WTC11 (cell line): Measurements from ENCODE around the gene NEK7. TPM values are rescaled to one million over a fixed set of nuclear protein-coding genes. Genes with fewer than 3 reads are reported as not detected.

Experiments used
- ATAC-seq: fragments of 200-7000 bp; cut with Tn5 transposase; 2 replicates; pipeline ENCODE4 v1.10.0; 2021; ENCODE audit warnings: mild to moderate bottlenecking, moderate library complexity
- CTCF ChIA-PET: fragments of 300-600 bp; sonication (Branson Sonifier 250); formaldehyde crosslinking; loops from one replicate; lab custom pipeline; 2021; ENCODE audit warnings: antibody characterized with exemption; lab: Charles Lee
- POLR2A ChIA-PET: fragments of 350-600 bp; sonication (Branson Sonifier 250); formaldehyde crosslinking; loops from one replicate; lab custom pipeline; 2021; ENCODE audit warnings: antibody characterized with exemption; lab: Charles Lee
- DNase-seq: peaks from one replicate; pipeline ENCODE4 v3.0.0; 2021; ENCODE audit warnings: low spot score
- H3K27ac Mint-ChIP-seq: 2 replicates; pipeline ENCODE4 v1.8.0; 2021; ENCODE audit warnings: mixed read lengths
- H3K27me3 Mint-ChIP-seq: 2 replicates; pipeline ENCODE4 v1.8.0; 2021; ENCODE audit warnings: low read depth, mild to moderate bottlenecking, moderate library complexity, mixed read lengths
- H3K36me3 Mint-ChIP-seq: 2 replicates; pipeline ENCODE4 v1.8.0; 2021; ENCODE audit warnings: mixed read lengths
- H3K4me1 Mint-ChIP-seq: 2 replicates; pipeline ENCODE4 v1.8.0; 2022; ENCODE audit warnings: mixed read lengths
- H3K4me3 Mint-ChIP-seq: 2 replicates; pipeline ENCODE4 v1.8.0; 2021; ENCODE audit warnings: mild to moderate bottlenecking, moderate library complexity, mixed read lengths
- H3K9me3 Mint-ChIP-seq: 2 replicates; pipeline ENCODE4 v1.8.0; 2021; ENCODE audit warnings: mixed read lengths
- ATF1 ChIP-seq: sonication (generic); formaldehyde crosslinking; IDR thresholded peaks from 2 replicates; pipeline ENCODE4 v1.8.1; 2023; ENCODE audit warnings: mild to moderate bottlenecking, moderate library complexity, missing genetic modification reagents
- ESRRA ChIP-seq: sonication (generic); formaldehyde crosslinking; IDR thresholded peaks from 2 replicates; pipeline ENCODE4 v1.8.1; 2022; ENCODE audit warnings: mild to moderate bottlenecking, missing genetic modification reagents, borderline replicate concordance
- KAT7 ChIP-seq: sonication (generic); formaldehyde crosslinking; IDR thresholded peaks from 2 replicates; pipeline ENCODE4 v1.8.1; 2023; ENCODE audit warnings: missing genetic modification reagents, mild to moderate bottlenecking, borderline replicate concordance
- NFATC4 ChIP-seq: fragments of 250-450 bp; sonication (Bioruptor Pico); IDR thresholded peaks from 2 replicates; pipeline ENCODE4 v1.9.0; 2021; ENCODE audit warnings: mild to moderate bottlenecking
- NR2C2 ChIP-seq: sonication (generic); formaldehyde crosslinking; IDR thresholded peaks from 2 replicates; pipeline ENCODE4 v1.8.0; 2022; ENCODE audit warnings: mild to moderate bottlenecking, missing genetic modification reagents
- RELA ChIP-seq: sonication (generic); formaldehyde crosslinking; IDR thresholded peaks from 2 replicates; pipeline ENCODE4 v1.8.1; 2022; ENCODE audit warnings: missing genetic modification reagents, mild to moderate bottlenecking, borderline replicate concordance
- SOX15 ChIP-seq: fragments of 250-450 bp; sonication (Bioruptor Pico); IDR thresholded peaks from 2 replicates; pipeline ENCODE4 v1.9.0; 2021; ENCODE audit warnings: mild to moderate bottlenecking
- SP1 ChIP-seq: sonication (generic); formaldehyde crosslinking; conservative IDR thresholded peaks from 2 replicates; pipeline ENCODE4 v1.8.1; 2022; ENCODE audit warnings: missing genetic modification reagents
- TCF7 ChIP-seq: sonication (generic); formaldehyde crosslinking; IDR thresholded peaks from 2 replicates; pipeline ENCODE4 v1.8.0; 2022; ENCODE audit warnings: mild to moderate bottlenecking, low read depth, missing genetic modification reagents, moderate library complexity
- ZNF121 ChIP-seq: sonication (generic); formaldehyde crosslinking; IDR thresholded peaks from 2 replicates; pipeline ENCODE4 v1.8.0; 2023; ENCODE audit warnings: missing genetic modification reagents
- ZNF219 ChIP-seq: sonication (generic); formaldehyde crosslinking; IDR thresholded peaks from 2 replicates; pipeline ENCODE4 v1.8.0; 2023; ENCODE audit warnings: missing genetic modification reagents, mild to moderate bottlenecking, borderline replicate concordance
- ZNF263 ChIP-seq: sonication (generic); formaldehyde crosslinking; IDR thresholded peaks from 2 replicates; pipeline ENCODE4 v1.8.1; 2022; ENCODE audit warnings: low read depth, mild to moderate bottlenecking, moderate library complexity, missing genetic modification reagents
- ZNF317 ChIP-seq: sonication (generic); formaldehyde crosslinking; IDR thresholded peaks from 2 replicates; pipeline ENCODE4 v1.8.1; 2023; ENCODE audit warnings: low read depth, mild to moderate bottlenecking, moderate library complexity, missing genetic modification reagents, borderline replicate concordance
- ZNF396 ChIP-seq: fragments of 250-450 bp; sonication (Bioruptor Pico); IDR thresholded peaks from 2 replicates; pipeline ENCODE4 v1.8.0; 2021; ENCODE audit warnings: mild to moderate bottlenecking, moderate library complexity, borderline replicate concordance
- total RNA-seq: library from RNA; stranded (reverse); gene quantifications from 3 replicates; pipeline ENCODE4 v1.2.3, GENCODE V29; 2021
- TF ChIP-seq, protein P1 (sequence below): fragments of 250-450 bp; sonication (Bioruptor Pico); IDR thresholded peaks from 2 replicates; pipeline ENCODE4 v1.9.0; 2021; ENCODE audit warnings: mild to moderate bottlenecking
- TF ChIP-seq, protein P2 (sequence below): fragments of 250-450 bp; sonication (Bioruptor Pico); IDR thresholded peaks from 2 replicates; pipeline ENCODE4 v1.9.0; 2021; ENCODE audit warnings: mild to moderate bottlenecking, borderline replicate concordance
- TF ChIP-seq, protein P3 (sequence below): sonication (generic); formaldehyde crosslinking; IDR thresholded peaks from 2 replicates; pipeline ENCODE4 v1.8.0; 2022; ENCODE audit warnings: mild to moderate bottlenecking, missing genetic modification reagents
- TF ChIP-seq, protein P4 (sequence below): fragments of 250-450 bp; sonication (Bioruptor Pico); IDR thresholded peaks from 2 replicates; pipeline ENCODE4 v1.9.0; 2021; ENCODE audit warnings: mild to moderate bottlenecking
- TF ChIP-seq, protein P5 (sequence below): sonication (generic); formaldehyde crosslinking; conservative IDR thresholded peaks from 2 replicates; pipeline ENCODE4 v1.8.1; 2023; ENCODE audit warnings: mild to moderate bottlenecking, low read depth, missing genetic modification reagents, moderate library complexity
- TF ChIP-seq, protein P6 (sequence below): fragments of 250-450 bp; sonication (Bioruptor Pico); IDR thresholded peaks from 2 replicates; pipeline ENCODE4 v1.8.0; 2021; ENCODE audit warnings: mild to moderate bottlenecking
- TF ChIP-seq, protein P7 (sequence below): sonication (generic); formaldehyde crosslinking; IDR thresholded peaks from 2 replicates; pipeline ENCODE4 v1.8.0; 2023; ENCODE audit warnings: missing genetic modification reagents

NEK7 gene
- total RNA-seq, 1 experiment from 2014 or later, result 10.3 TPM

DNA sequence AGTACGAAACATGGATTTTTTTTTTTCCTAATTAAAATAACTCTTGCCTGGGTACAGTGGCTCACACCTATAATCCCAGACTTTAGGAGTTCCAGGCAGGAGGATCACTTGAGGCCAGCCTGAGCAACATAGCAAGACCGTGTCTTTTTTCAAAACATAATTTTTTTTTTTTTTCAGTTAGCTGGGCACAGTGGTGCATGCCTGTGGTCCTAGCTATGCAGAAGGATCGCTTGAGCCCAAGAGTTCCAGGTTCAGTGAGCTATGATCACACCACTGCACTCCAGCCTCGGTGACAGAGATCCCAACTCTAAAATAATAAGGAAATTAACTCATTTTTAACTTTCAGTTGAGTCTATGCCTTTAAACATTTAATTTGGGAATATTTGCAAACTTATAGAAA lies 170.1 kb downstream of the NEK7 start:
- ATAC-seq (no peak), DNase-seq (no peak)
- peaks cover 12% of the 10 kb centered on the region for H3K4me1 Mint-ChIP-seq
- no peaks in the 10 kb centered on the region for H3K36me3 Mint-ChIP-seq
- no peak overlapping the region for H3K4me3 Mint-ChIP-seq
- CTCF ChIA-PET, result no interaction called here
- H3K27ac Mint-ChIP-seq, result no peak overlapping the region
- no peaks in the 10 kb centered on the region for H3K9me3 Mint-ChIP-seq
- TF ChIP-seq, protein P1, sequence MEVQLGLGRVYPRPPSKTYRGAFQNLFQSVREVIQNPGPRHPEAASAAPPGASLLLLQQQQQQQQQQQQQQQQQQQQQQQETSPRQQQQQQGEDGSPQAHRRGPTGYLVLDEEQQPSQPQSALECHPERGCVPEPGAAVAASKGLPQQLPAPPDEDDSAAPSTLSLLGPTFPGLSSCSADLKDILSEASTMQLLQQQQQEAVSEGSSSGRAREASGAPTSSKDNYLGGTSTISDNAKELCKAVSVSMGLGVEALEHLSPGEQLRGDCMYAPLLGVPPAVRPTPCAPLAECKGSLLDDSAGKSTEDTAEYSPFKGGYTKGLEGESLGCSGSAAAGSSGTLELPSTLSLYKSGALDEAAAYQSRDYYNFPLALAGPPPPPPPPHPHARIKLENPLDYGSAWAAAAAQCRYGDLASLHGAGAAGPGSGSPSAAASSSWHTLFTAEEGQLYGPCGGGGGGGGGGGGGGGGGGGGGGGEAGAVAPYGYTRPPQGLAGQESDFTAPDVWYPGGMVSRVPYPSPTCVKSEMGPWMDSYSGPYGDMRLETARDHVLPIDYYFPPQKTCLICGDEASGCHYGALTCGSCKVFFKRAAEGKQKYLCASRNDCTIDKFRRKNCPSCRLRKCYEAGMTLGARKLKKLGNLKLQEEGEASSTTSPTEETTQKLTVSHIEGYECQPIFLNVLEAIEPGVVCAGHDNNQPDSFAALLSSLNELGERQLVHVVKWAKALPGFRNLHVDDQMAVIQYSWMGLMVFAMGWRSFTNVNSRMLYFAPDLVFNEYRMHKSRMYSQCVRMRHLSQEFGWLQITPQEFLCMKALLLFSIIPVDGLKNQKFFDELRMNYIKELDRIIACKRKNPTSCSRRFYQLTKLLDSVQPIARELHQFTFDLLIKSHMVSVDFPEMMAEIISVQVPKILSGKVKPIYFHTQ (CRISPR knock-in tag), result no peak
- TF ChIP-seq ZNF317 (CRISPR knock-in tag) (no peak), ZNF121 (CRISPR knock-in tag) (no peak)
- TF ChIP-seq, protein P2, sequence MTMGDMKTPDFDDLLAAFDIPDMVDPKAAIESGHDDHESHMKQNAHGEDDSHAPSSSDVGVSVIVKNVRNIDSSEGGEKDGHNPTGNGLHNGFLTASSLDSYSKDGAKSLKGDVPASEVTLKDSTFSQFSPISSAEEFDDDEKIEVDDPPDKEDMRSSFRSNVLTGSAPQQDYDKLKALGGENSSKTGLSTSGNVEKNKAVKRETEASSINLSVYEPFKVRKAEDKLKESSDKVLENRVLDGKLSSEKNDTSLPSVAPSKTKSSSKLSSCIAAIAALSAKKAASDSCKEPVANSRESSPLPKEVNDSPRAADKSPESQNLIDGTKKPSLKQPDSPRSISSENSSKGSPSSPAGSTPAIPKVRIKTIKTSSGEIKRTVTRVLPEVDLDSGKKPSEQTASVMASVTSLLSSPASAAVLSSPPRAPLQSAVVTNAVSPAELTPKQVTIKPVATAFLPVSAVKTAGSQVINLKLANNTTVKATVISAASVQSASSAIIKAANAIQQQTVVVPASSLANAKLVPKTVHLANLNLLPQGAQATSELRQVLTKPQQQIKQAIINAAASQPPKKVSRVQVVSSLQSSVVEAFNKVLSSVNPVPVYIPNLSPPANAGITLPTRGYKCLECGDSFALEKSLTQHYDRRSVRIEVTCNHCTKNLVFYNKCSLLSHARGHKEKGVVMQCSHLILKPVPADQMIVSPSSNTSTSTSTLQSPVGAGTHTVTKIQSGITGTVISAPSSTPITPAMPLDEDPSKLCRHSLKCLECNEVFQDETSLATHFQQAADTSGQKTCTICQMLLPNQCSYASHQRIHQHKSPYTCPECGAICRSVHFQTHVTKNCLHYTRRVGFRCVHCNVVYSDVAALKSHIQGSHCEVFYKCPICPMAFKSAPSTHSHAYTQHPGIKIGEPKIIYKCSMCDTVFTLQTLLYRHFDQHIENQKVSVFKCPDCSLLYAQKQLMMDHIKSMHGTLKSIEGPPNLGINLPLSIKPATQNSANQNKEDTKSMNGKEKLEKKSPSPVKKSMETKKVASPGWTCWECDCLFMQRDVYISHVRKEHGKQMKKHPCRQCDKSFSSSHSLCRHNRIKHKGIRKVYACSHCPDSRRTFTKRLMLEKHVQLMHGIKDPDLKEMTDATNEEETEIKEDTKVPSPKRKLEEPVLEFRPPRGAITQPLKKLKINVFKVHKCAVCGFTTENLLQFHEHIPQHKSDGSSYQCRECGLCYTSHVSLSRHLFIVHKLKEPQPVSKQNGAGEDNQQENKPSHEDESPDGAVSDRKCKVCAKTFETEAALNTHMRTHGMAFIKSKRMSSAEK (CRISPR knock-in tag), result no peak
- POLR2A ChIA-PET, result no interaction called here
- H3K27me3 Mint-ChIP-seq, result no peaks in the 10 kb centered on the region

DNA sequence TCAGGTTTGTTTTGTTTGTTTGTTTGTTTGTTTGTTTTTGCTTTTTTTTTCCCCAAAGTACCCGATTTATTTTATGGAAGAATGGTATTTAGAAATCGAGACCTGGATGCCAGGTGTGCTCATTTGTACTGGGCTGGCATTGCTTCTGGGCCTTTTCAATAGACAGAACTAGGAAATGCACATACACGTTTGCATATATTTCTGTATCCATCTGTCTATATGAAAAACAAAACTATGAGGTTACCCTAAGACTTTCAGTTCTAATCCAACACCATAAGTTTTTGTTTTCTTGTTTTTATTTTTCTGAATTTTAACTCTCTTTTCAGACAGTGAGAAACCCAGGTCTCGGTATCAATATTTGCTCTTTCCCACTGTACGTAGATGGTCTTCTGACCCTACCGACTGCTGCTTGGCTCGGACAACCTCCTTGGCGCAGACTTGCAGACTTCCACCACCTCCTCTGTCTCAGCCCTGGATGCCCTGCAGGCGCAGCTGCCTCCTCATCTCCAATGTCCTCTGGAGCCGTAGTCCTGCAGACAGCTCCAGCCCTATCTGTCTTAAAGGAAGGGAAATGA lies 171.7 kb downstream of the NEK7 start:
- Mint-ChIP-seq H3K4me3 (no peak overlapping the region), H3K36me3 (no peaks in the 10 kb centered on the region), H3K4me1 (peaks cover 12% of the 10 kb centered on the region), H3K9me3 (no peaks in the 10 kb centered on the region), H3K27ac (no peak overlapping the region), H3K27me3 (no peaks in the 10 kb centered on the region)
- POLR2A ChIA-PET, result no interaction called here
- DNase-seq (no peak), ATAC-seq (no peak)
- CTCF ChIA-PET, result no interaction called here
- no peak for TF ChIP-seq SOX15 (CRISPR knock-in tag)
- TF ChIP-seq, protein P3, sequence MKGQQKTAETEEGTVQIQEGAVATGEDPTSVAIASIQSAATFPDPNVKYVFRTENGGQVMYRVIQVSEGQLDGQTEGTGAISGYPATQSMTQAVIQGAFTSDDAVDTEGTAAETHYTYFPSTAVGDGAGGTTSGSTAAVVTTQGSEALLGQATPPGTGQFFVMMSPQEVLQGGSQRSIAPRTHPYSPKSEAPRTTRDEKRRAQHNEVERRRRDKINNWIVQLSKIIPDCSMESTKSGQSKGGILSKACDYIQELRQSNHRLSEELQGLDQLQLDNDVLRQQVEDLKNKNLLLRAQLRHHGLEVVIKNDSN (CRISPR knock-in tag), result no peak
- TF ChIP-seq, protein P4, sequence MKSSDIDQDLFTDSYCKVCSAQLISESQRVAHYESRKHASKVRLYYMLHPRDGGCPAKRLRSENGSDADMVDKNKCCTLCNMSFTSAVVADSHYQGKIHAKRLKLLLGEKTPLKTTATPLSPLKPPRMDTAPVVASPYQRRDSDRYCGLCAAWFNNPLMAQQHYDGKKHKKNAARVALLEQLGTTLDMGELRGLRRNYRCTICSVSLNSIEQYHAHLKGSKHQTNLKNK, result no peak
- TF ChIP-seq ATF1, result no peak
- TF ChIP-seq, protein P5, sequence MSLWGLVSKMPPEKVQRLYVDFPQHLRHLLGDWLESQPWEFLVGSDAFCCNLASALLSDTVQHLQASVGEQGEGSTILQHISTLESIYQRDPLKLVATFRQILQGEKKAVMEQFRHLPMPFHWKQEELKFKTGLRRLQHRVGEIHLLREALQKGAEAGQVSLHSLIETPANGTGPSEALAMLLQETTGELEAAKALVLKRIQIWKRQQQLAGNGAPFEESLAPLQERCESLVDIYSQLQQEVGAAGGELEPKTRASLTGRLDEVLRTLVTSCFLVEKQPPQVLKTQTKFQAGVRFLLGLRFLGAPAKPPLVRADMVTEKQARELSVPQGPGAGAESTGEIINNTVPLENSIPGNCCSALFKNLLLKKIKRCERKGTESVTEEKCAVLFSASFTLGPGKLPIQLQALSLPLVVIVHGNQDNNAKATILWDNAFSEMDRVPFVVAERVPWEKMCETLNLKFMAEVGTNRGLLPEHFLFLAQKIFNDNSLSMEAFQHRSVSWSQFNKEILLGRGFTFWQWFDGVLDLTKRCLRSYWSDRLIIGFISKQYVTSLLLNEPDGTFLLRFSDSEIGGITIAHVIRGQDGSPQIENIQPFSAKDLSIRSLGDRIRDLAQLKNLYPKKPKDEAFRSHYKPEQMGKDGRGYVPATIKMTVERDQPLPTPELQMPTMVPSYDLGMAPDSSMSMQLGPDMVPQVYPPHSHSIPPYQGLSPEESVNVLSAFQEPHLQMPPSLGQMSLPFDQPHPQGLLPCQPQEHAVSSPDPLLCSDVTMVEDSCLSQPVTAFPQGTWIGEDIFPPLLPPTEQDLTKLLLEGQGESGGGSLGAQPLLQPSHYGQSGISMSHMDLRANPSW, result no peak
- no peak for TF ChIP-seq ZNF317 (CRISPR knock-in tag)
- TF ChIP-seq ZNF396 (CRISPR knock-in tag), result no peak
- TF ChIP-seq ZNF263, result no peak
- TF ChIP-seq ESRRA, result no peak
- no peak for TF ChIP-seq KAT7
- no peak for TF ChIP-seq ZNF219 (CRISPR knock-in tag)
- TF ChIP-seq SP1 (CRISPR knock-in tag), result no peak
- no peak for TF ChIP-seq NFATC4 (CRISPR knock-in tag)
- no peak for TF ChIP-seq TCF7 (CRISPR knock-in tag)
- no peak for TF ChIP-seq NR2C2
- TF ChIP-seq, protein P6, sequence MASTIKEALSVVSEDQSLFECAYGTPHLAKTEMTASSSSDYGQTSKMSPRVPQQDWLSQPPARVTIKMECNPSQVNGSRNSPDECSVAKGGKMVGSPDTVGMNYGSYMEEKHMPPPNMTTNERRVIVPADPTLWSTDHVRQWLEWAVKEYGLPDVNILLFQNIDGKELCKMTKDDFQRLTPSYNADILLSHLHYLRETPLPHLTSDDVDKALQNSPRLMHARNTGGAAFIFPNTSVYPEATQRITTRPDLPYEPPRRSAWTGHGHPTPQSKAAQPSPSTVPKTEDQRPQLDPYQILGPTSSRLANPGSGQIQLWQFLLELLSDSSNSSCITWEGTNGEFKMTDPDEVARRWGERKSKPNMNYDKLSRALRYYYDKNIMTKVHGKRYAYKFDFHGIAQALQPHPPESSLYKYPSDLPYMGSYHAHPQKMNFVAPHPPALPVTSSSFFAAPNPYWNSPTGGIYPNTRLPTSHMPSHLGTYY, result no peak
- TF ChIP-seq RELA (CRISPR knock-in tag), result no peak
- TF ChIP-seq, protein P7, sequence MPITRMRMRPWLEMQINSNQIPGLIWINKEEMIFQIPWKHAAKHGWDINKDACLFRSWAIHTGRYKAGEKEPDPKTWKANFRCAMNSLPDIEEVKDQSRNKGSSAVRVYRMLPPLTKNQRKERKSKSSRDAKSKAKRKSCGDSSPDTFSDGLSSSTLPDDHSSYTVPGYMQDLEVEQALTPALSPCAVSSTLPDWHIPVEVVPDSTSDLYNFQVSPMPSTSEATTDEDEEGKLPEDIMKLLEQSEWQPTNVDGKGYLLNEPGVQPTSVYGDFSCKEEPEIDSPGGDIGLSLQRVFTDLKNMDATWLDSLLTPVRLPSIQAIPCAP, result no peak
